ENCODE measurements around the gene WIF1. TPM values are rescaled to one million over a fixed set of nuclear protein-coding genes. Genes with fewer than 3 reads are reported as not detected.

WIF1 gene
- total RNA-seq, 4 donors from 2014 or later: 6.1 TPM; not detected in 3

GRCh38 chr12:65139389-65139788, 18.3 kb upstream of the WIF1 start:
- 57 to 71% methylated on average over 1 of the region's 1 CpG for WGBS, 2 donors
- no peaks in the 10 kb centered on the region for H3K4me1 ChIP-seq
- H3K27me3 ChIP-seq: peaks cover 0 to 14% (median 0%) of the 10 kb centered on the region in 4 donors
- H3K36me3 ChIP-seq: no peaks in the 10 kb centered on the region
- no peak overlapping the region for H3K27ac ChIP-seq
- peaks cover 0 to 6% (median 0%) of the 10 kb centered on the region in 3 donors for H3K9me3 ChIP-seq
- intact Hi-C loops (cut with DNase I): no loop called here
- TF ChIP-seq POLR2A (IDR thresholded peaks at IDR 0.05): no peak
- no peak for TF ChIP-seq CTCF (IDR thresholded peaks at IDR 0.05)
- DNase-seq: no peak
- no peak overlapping the region for H3K4me3 ChIP-seq

GRCh38 chr12:65133879-65134278, 12.8 kb upstream of the WIF1 start:
- intact Hi-C loops (cut with DNase I): no loop called here
- H3K27ac ChIP-seq: no peak overlapping the region
- TF ChIP-seq CTCF (IDR thresholded peaks at IDR 0.05): no peak
- no peak for TF ChIP-seq POLR2A (IDR thresholded peaks at IDR 0.05)
- peaks cover 0 to 6% (median 0%) of the 10 kb centered on the region in 3 donors for H3K9me3 ChIP-seq
- no peak for DNase-seq
- H3K27me3 ChIP-seq: peaks cover 0 to 11% (median 0%) of the 10 kb centered on the region in 4 donors
- H3K4me3 ChIP-seq: no peak overlapping the region
- H3K4me1 ChIP-seq: no peaks in the 10 kb centered on the region
- H3K36me3 ChIP-seq: no peaks in the 10 kb centered on the region

- no peak for TF ChIP-seq CTCF (IDR thresholded peaks at IDR 0.05)
- WGBS, 2 donors: 77 to 79% methylated on average over 5 of the region's 5 CpGs
- Histone ChIP-seq H3K27ac (no peak overlapping the region), H3K4me1 (peaks cover under 1 to 4% (median 1%) of the 10 kb centered on the region in 3 donors), H3K9me3 (no peaks in the 10 kb centered on the region), H3K36me3 (no peaks in the 10 kb centered on the region), H3K27me3 (peaks cover 0 to 60% (median 4%) of the 10 kb centered on the region in 4 donors), H3K4me3 (no peak overlapping the region)
- DNase-seq: no peak
- intact Hi-C loops (cut with DNase I): no loop called here
Observed at GRCh38 chr12:65126482-65126881, 5.4 kb upstream of the WIF1 start.

- Histone ChIP-seq H3K4me3 (no peak overlapping the region), H3K27me3 (peaks cover 0 to 65% (median 9%) of the 10 kb centered on the region in 4 donors), H3K4me1 (peaks cover 6 to 9% (median 6%) of the 10 kb centered on the region in 3 donors), H3K36me3 (no peaks in the 10 kb centered on the region), H3K27ac (no peak overlapping the region), H3K9me3 (no peaks in the 10 kb centered on the region)
- no peak for TF ChIP-seq POLR2A (IDR thresholded peaks at IDR 0.05)
- TF ChIP-seq CTCF (IDR thresholded peaks at IDR 0.05): no peak
- no peak for DNase-seq
- whole genome bisulfite sequencing, 2 donors: 72 to 80% methylated on average over 2 of the region's 2 CpGs
- intact Hi-C loops (cut with DNase I): no loop called here
Observed at GRCh38 chr12:65125975-65126374, 4.9 kb upstream of the WIF1 start.

GRCh38 chr12:65125247-65125646, 4.1 kb upstream of the WIF1 start:
- TF ChIP-seq CTCF (IDR thresholded peaks at IDR 0.05): no peak
- no peak for TF ChIP-seq POLR2A (IDR thresholded peaks at IDR 0.05)
- H3K36me3 ChIP-seq: no peaks in the 10 kb centered on the region
- intact Hi-C loops (cut with DNase I): no loop called here
- H3K27me3 ChIP-seq: peaks cover 0 to 72% (median 15%) of the 10 kb centered on the region in 4 donors
- no peak overlapping the region for H3K27ac ChIP-seq
- no peaks in the 10 kb centered on the region for H3K9me3 ChIP-seq
- peaks cover 8 to 13% (median 8%) of the 10 kb centered on the region in 3 donors for H3K4me1 ChIP-seq
- WGBS, 2 donors: 28 to 33% methylated on average over 1 of the region's 1 CpG
- no peak for DNase-seq
- no peak overlapping the region for H3K4me3 ChIP-seq

All from esophagus squamous epithelium (tissue), 5 donors.